HG03135 (cell line): ENCODE measurements around the gene SPATA24.
A peak's percentile ranks its signal among the peaks of the same experiment; 100 is the strongest.
"Not testable (repeated sequence)": the region's sequence is repeated elsewhere in the genome, so short reads cannot be mapped to it uniquely, and the experiment has no call there.

Experiments
- ATAC-seq: cut with Tn5 transposase; IDR thresholded peaks from one replicate; pipeline ENCODE4 v1.9.1; 2021; ENCODE audit warnings: mild to moderate bottlenecking, moderate library complexity; ENCODE audit not compliant: unreplicated experiment

SPATA24 gene

GRCh38 chr5:139403787-139404483, at the start of gene SPATA24:
Gene SPATA24, minus strand, starts transcription at chr5:139404089. Its CDS starts 29 bp downstream, at chr5:139404060.
- peak; percentile 81 for ATAC-seq

GRCh38 chr5:139451878-139452660, 48.2 kb upstream of the SPATA24 start:
- no peak for ATAC-seq

GRCh38 chr5:139451176-139451575, 47.3 kb upstream of the SPATA24 start:
- no peak for ATAC-seq

- ATAC-seq: peak; percentile 56
Measured at GRCh38 chr5:139446956-139447779, 43.3 kb upstream of the SPATA24 start.

GRCh38 chr5:139445325-139446170, 41.7 kb upstream of the SPATA24 start:
- ATAC-seq: no peak

- no peak for ATAC-seq
Measured at GRCh38 chr5:139443831-139444453, 40.1 kb upstream of the SPATA24 start.

- not testable (repeated sequence) for ATAC-seq
Measured at GRCh38 chr5:139440416-139440815, 36.5 kb upstream of the SPATA24 start.

GRCh38 chr5:139439013-139439903, 35.4 kb upstream of the SPATA24 start, which contains the start of gene DNAJC18:
Gene DNAJC18, minus strand, starts transcription at chr5:139439525. Its CDS starts 80 bp downstream, at chr5:139439445.
- peak; percentile 91 for ATAC-seq

GRCh38 chr5:139438707-139439012, 34.8 kb upstream of the SPATA24 start:
- ATAC-seq: no peak

GRCh38 chr5:139435676-139436075, 31.8 kb upstream of the SPATA24 start:
- no peak for ATAC-seq

- ATAC-seq: no peak
Measured at GRCh38 chr5:139431706-139432105, 27.8 kb upstream of the SPATA24 start.

- no peak for ATAC-seq
Measured at GRCh38 chr5:139430015-139430414, 26.1 kb upstream of the SPATA24 start.

- no peak for ATAC-seq
Measured at GRCh38 chr5:139426203-139426885, 22.5 kb upstream of the SPATA24 start.

- no peak for ATAC-seq
Measured at GRCh38 chr5:139425497-139425896, 21.6 kb upstream of the SPATA24 start.

- peak; percentile 79 for ATAC-seq
Measured at GRCh38 chr5:139422307-139422893, 18.5 kb upstream of the SPATA24 start.

GRCh38 chr5:139419226-139420192, 15.6 kb upstream of the SPATA24 start:
- no peak for ATAC-seq

GRCh38 chr5:139418793-139419192, 14.9 kb upstream of the SPATA24 start:
- ATAC-seq: no peak
